Activated B cell treated with CpG ODN at 0.5 μM for 24 hours (primary cell): ENCODE data around the gene KLLN. TPM values are rescaled to one million over a fixed set of nuclear protein-coding genes. Genes with fewer than 3 reads are reported as not detected.
"Not testable (repeated sequence)": the region's sequence is repeated elsewhere in the genome, so short reads cannot be mapped to it uniquely, and the experiment has no call there.

Experiments used
- ATAC-seq: fragments of 200-7000 bp; cut with Tn5 transposase; one replicate; pipeline ENCODE4 v1.10.0; 2021; ENCODE audit warnings: low read depth, mild to moderate bottlenecking, moderate library complexity
- CTCF ChIA-PET: fragments of 350-600 bp; sonication (Branson Sonifier 250); formaldehyde crosslinking; loops from one replicate; lab custom pipeline; 2021; ENCODE audit warnings: antibody characterized with exemption; lab: Charles Lee
- POLR2A ChIA-PET: fragments of 350-600 bp; sonication (Branson Sonifier 250); formaldehyde crosslinking; loops from one replicate; lab custom pipeline; 2021; ENCODE audit warnings: antibody characterized with exemption; lab: Charles Lee
- DNase-seq: peaks from one replicate; pipeline ENCODE4 v3.0.0; 2022
- H3K27ac Mint-ChIP-seq: one replicate; pipeline ENCODE4 v1.8.0; 2020; ENCODE audit warnings: mixed read lengths
- H3K27me3 Mint-ChIP-seq: one replicate; pipeline ENCODE4 v1.8.0; 2021; ENCODE audit warnings: mixed read lengths
- H3K36me3 Mint-ChIP-seq: one replicate; pipeline ENCODE4 v1.8.0; 2021; ENCODE audit warnings: low read depth, mixed read lengths
- H3K4me1 Mint-ChIP-seq: one replicate; pipeline ENCODE4 v1.8.0; 2021; ENCODE audit warnings: mixed read lengths
- H3K4me3 Mint-ChIP-seq: one replicate; pipeline ENCODE4 v1.8.0; 2020; ENCODE audit warnings: mild to moderate bottlenecking, mixed read lengths
- H3K9me3 Mint-ChIP-seq: one replicate; pipeline ENCODE4 v1.8.0; 2020; ENCODE audit warnings: mixed read lengths
- CTCF ChIP-seq: fragments of 200-600 bp; IDR thresholded peaks from one replicate; pipeline ENCODE4 v1.8.0; 2022; ENCODE audit warnings: antibody characterized with exemption, mild to moderate bottlenecking
- intact Hi-C: fragments of 100-400 bp; cut with micrococcal nuclease; formaldehyde crosslinking; loops from one replicate; pipeline ENCODE4 v1.15.1; 2024
- total RNA-seq: library from RNA; stranded (reverse); gene quantifications from 2 replicates; pipeline ENCODE4 v1.2.3, GENCODE V29; 2022

KLLN gene
- total RNA-seq, 1 donor from 2014 or later = 2.6 TPM

GRCh38 chr10:87865241-87865881 is 2.0 kb upstream of the KLLN start:
- DNase-seq (no peak), ATAC-seq (no peak)
- Mint-ChIP-seq H3K4me3 (peak overlapping the region; percentile 97), H3K9me3 (no peaks in the 10 kb centered on the region), H3K27ac (peak overlapping the region; percentile 85), H3K4me1 (peaks cover 52% of the 10 kb centered on the region), H3K36me3 (peaks cover 50% of the 10 kb centered on the region), H3K27me3 (no peaks in the 10 kb centered on the region)
- intact Hi-C loops = loop anchor here (2.0 kb wide), 2 partner anchors 17 to 63 kb away; no protein-coding TSS in a partner anchor
- CTCF ChIA-PET = interaction anchor here (0.9 to 6.6 kb wide), 4 partner anchors 226 to 523 kb away, joined by 3 to 112 read pairs (median 3); no protein-coding TSS in a partner anchor
- POLR2A ChIA-PET = interaction anchor here (1.4 to 8.5 kb wide), 7 partner anchors 19 to 522 kb away, joined by 3 to 257 read pairs (median 40); partner anchors contain the start of gene ATAD1
- no peak for TF ChIP-seq CTCF

- TF ChIP-seq CTCF = no peak
- CTCF ChIA-PET = interaction anchor here (4.4 to 6.6 kb wide), 2 partner anchors 244 to 524 kb away, joined by 29 to 112 read pairs; no protein-coding TSS in a partner anchor
These were observed 1.2 kb upstream of the KLLN start for GRCh38 chr10:87864496-87865059.

GRCh38 chr10:87863951-87864495 is 690 bp upstream of the KLLN start:
- H3K27me3 Mint-ChIP-seq, ATAC-seq, DNase-seq, H3K9me3 Mint-ChIP-seq: not testable (repeated sequence)
- Mint-ChIP-seq H3K36me3 (peaks cover 50% of the 10 kb centered on the region), H3K4me3 (peak overlapping the region; percentile 97), H3K27ac (peak overlapping the region; percentile 85), H3K4me1 (peaks cover 46% of the 10 kb centered on the region)
- POLR2A ChIA-PET = interaction anchor here (0.6 to 8.5 kb wide), 18 partner anchors 11 to 718 kb away, joined by 3 to 257 read pairs (median 14); partner anchors contain the start of genes ATAD1 and RNLS
- CTCF ChIA-PET = interaction anchor here (3.6 to 6.6 kb wide), 3 partner anchors 244 to 524 kb away, joined by 29 to 112 read pairs (median 45); no protein-coding TSS in a partner anchor
- intact Hi-C loops = loop anchor here (1.0 to 5.0 kb wide), 8 partner anchors 11 to 1018 kb away; partner anchors contain the start of gene STAMBPL1

More at GRCh38 chr10:87864496-87865059, 1.2 kb upstream of the KLLN start:
- H3K4me1 Mint-ChIP-seq = peaks cover 50% of the 10 kb centered on the region
- H3K36me3 Mint-ChIP-seq = peaks cover 50% of the 10 kb centered on the region
- ATAC-seq = no peak
- H3K9me3 Mint-ChIP-seq = no peaks in the 10 kb centered on the region
- H3K4me3 Mint-ChIP-seq = peak overlapping the region; percentile 97
- DNase-seq = no peak
- intact Hi-C loops = loop anchor here (1.0 to 5.0 kb wide), 6 partner anchors 11 to 1018 kb away; partner anchors contain the start of gene STAMBPL1
- no peaks in the 10 kb centered on the region for H3K27me3 Mint-ChIP-seq
- POLR2A ChIA-PET = interaction anchor here (0.6 to 8.5 kb wide), 10 partner anchors 20 to 528 kb away, joined by 3 to 257 read pairs (median 30); partner anchors contain the start of gene ATAD1
- H3K27ac Mint-ChIP-seq = peak overlapping the region; percentile 85

- Mint-ChIP-seq H3K27ac (peak overlapping the region; percentile 98), H3K9me3 (no peaks in the 10 kb centered on the region), H3K36me3 (peaks cover 42% of the 10 kb centered on the region), H3K4me3 (peak overlapping the region; percentile 97), H3K4me1 (peaks cover 33% of the 10 kb centered on the region), H3K27me3 (no peaks in the 10 kb centered on the region)
- intact Hi-C loops = loop anchor here (1.0 to 5.0 kb wide), 10 partner anchors 44 to 1020 kb away; partner anchors contain the start of genes ATAD1 and STAMBPL1
- DNase-seq (no peak), ATAC-seq (peak; percentile 14)
- no peak for TF ChIP-seq CTCF
- ChIA-PET POLR2A (interaction anchor here (0.7 to 8.5 kb wide), 49 partner anchors 9 to 1039 kb away, joined by 3 to 257 read pairs (median 5); partner anchors contain the start of genes ATAD1, RNLS and STAMBPL1), CTCF (interaction anchor here (0.8 to 7.3 kb wide), 16 partner anchors 12 to 721 kb away, joined by 3 to 112 read pairs (median 6); partner anchors contain the start of genes ATAD1 and RNLS)
These were observed 667 bp downstream of the KLLN start for GRCh38 chr10:87862679-87863052.
